Measurements from ENCODE around the gene TXNL4A.

- no peak for TF ChIP-seq CSDC2 (CRISPR knock-in tag; IDR thresholded peaks at IDR 0.05)
- TF ChIP-seq SNAI2 (CRISPR knock-in tag; IDR thresholded peaks at IDR 0.05): no peak
- TF ChIP-seq CREB5 (CRISPR knock-in tag; IDR thresholded peaks at IDR 0.05; ENCODE audit: low read depth): no peak
- no peak for TF ChIP-seq CSRNP3 (CRISPR knock-in tag; IDR thresholded peaks at IDR 0.05)
- TF ChIP-seq OSR1 (CRISPR knock-in tag; IDR thresholded peaks at IDR 0.05): no peak
- TF ChIP-seq POU6F1 (CRISPR knock-in tag; IDR thresholded peaks at IDR 0.05; ENCODE audit: borderline replicate concordance, low read depth): no peak
Measured at GRCh38 chr18:80009661-80010550, 21.5 kb upstream of the TXNL4A start.
